Stomach (tissue), 9 donors: ENCODE measurements around the gene RNF149. TPM values are rescaled to one million over a fixed set of nuclear protein-coding genes. Genes with fewer than 3 reads are reported as not detected.
A peak's percentile ranks its signal among the peaks of the same experiment; 100 is the strongest.
"Not testable (repeated sequence)": the region's sequence is repeated elsewhere in the genome, so short reads cannot be mapped to it uniquely, and the experiment has no call there.

ENCODE experiments used
- DNase-seq, 2 donors: peaks; one replicate each; pipeline versions ENCODE4 v3.0.0 to v3.0.0-alpha.2; 2013 to 2019
- H3K27ac ChIP-seq, 5 donors: fragments of 200-600 bp in 4 of 5; sonication (generic) in 4 of 5; one replicate each; pipeline ENCODE4 v1.5.1; 2013 to 2019; ENCODE audit warnings: mild to moderate bottlenecking in 1 of 5, moderate library complexity in 1 of 5
- H3K27me3 ChIP-seq, 3 donors: fragments of 200-600 bp; sonication (generic); one replicate each; pipeline ENCODE4 v1.5.1; 2017 to 2019; ENCODE audit warnings: mixed run types in 1 of 3
- H3K36me3 ChIP-seq, 4 donors: fragments of 200-600 bp; sonication (generic); 1 replicate in 3 of 4; 2 replicates in 1 of 4; pipeline ENCODE4 v1.5.1; 2016 to 2019
- H3K4me1 ChIP-seq, 4 donors: fragments of 200-600 bp; sonication (generic); one replicate each; pipeline ENCODE4 v1.5.1; 2016 to 2019
- H3K4me3 ChIP-seq, 4 donors: fragments of 200-600 bp; sonication (generic) in 3 of 4; one replicate each; pipeline ENCODE4 v1.5.1; 2016 to 2019; ENCODE audit warnings: mild to moderate bottlenecking in 1 of 4
- H3K9me3 ChIP-seq, 4 donors: fragments of 200-600 bp; sonication (generic); one replicate each; pipeline ENCODE4 v1.5.1; 2016 to 2019
- CTCF ChIP-seq, 7 experiments: fragments of 450-650 bp in 4 of 7; fragments of 200-600 bp in 3 of 7; sonication (generic) in 3 of 7; IDR thresholded peaks; one replicate each; pipeline ENCODE4 v1.5.1; 2016 to 2019; ENCODE audit warnings: antibody characterized with exemption in 7 of 7, control low read depth in 2 of 7, mild to moderate bottlenecking in 1 of 7
- EP300 ChIP-seq: sonication (generic); formaldehyde crosslinking; IDR thresholded peaks from one replicate; pipeline ENCODE4 v1.6.1; 2017; ENCODE audit warnings: antibody characterized with exemption
- POLR2A ChIP-seq, 4 donors: fragments of 450-650 bp; IDR thresholded peaks; one replicate each; pipeline ENCODE4 v1.6.1; 2016; ENCODE audit warnings: antibody characterized with exemption in 4 of 4, control low read depth in 2 of 4, mild to moderate bottlenecking in 1 of 4, moderate library complexity in 1 of 4
- POLR2AphosphoS5 ChIP-seq, 3 donors: sonication (generic); formaldehyde crosslinking; IDR thresholded peaks; one replicate each; pipeline ENCODE4 v1.6.1; 2016; ENCODE audit warnings: antibody characterized with exemption in 3 of 3
- WGBS, 5 donors: extraction: QIAGEN DNeasy Blood & Tissue Kit in 3 of 5; methylation state at CpG; one replicate each; pipeline versions ENCODE4 v1.1.5 to v1.1.7; 2013 to 2018; 5-methylcytosine and 5-hydroxymethylcytosine counted together
- intact Hi-C: fragments of 100-400 bp; cut with DNase I; formaldehyde crosslinking; loops from one replicate; pipeline ENCODE4 v1.15.1; 2023; ENCODE audit warnings: low total_unique reads
- polyA plus RNA-seq, 3 donors: library from polyadenylated mRNA; stranded (reverse); fragments of 200-250 nt; gene quantifications; one replicate each; pipeline ENCODE4 v1.2.3, GENCODE V29; 2013
- total RNA-seq, 5 donors: library from RNA; depleted of rRNA; stranded (reverse); fragments of >200 nt; gene quantifications; one replicate each; pipeline versions ENCODE4 v1.1.0 to v1.2.3, GENCODE V29; 2014 to 2016
- donor health status: healthy with polysubstance abuse.
- donor health status: Bipolar disorder and iron deficiency.
- donor health status: healthy.

RNF149 gene
- total and polyA plus RNA-seq, 8 donors: 14.8 to 154 (median 35.1) TPM

- WGBS, 5 donors: 47 to 66% (median 54%) methylated on average over 4 of the region's 4 CpGs
- H3K36me3 ChIP-seq: no peaks in the 10 kb centered on the region
- TF ChIP-seq POLR2AphosphoS5 (IDR thresholded peaks at IDR 0.05): no peak
- no peak for TF ChIP-seq POLR2A (IDR thresholded peaks at IDR 0.05)
- TF ChIP-seq EP300: no peak
- TF ChIP-seq CTCF (IDR thresholded peaks at IDR 0.05): no peak
Observed at GRCh38 chr2:101329026-101329425, 20.5 kb upstream of the RNF149 start.

DNA sequence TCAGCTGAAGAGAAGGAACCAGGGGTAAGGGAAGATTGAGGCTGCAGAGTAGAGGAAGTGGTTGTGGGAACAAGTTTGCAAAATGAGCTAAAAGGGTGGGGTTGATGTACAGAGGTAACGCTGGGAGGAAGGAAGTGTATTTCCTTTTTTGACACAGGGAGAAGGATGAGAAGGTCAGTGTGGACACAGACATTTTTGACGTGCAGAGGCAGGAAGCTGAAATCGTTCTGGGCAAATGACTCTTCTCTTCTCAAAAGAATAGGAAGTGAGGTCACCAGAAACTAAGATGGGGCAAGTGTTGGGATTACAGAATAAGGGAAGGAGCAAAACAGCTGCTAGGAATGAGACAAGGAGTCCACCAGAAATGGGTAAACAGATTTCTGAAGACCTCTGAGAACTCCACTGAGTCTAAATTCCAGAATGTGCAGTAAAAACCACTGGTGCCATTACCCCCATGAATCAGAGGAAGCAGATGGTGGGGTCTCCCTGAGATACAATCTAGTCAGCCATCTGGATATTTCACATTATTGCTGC is 20.0 kb upstream of the RNF149 start:
- intact Hi-C loops: no loop called here
- Histone ChIP-seq H3K9me3 (peaks cover 0 to 8% (median 2%) of the 10 kb centered on the region in 4 donors), H3K4me1 (peaks cover 8 to 44% (median 14%) of the 10 kb centered on the region in 4 donors), H3K36me3 (no peaks in the 10 kb centered on the region), H3K4me3 (no peak overlapping the region), H3K27ac (peak overlapping the region; percentile 44 to 87 (median 53)), H3K27me3 (no peaks in the 10 kb centered on the region)
- no peak for TF ChIP-seq EP300
- TF ChIP-seq POLR2AphosphoS5 (IDR thresholded peaks at IDR 0.05): peak in 2 of 3 donors; percentile 68 to 78
- WGBS, 5 donors: 13 to 27% (median 22%) methylated on average over 3 of the region's 3 CpGs
- peak in 1 of 2 donors; percentile 67 for DNase-seq

More at GRCh38 chr2:101329026-101329425, 20.5 kb upstream of the RNF149 start:
- Histone ChIP-seq H3K27ac (peak overlapping the region in 4 of 5 donors; percentile 44 to 87 (median 66)), H3K4me3 (no peak overlapping the region), H3K27me3 (no peaks in the 10 kb centered on the region), H3K4me1 (peaks cover 8 to 44% (median 14%) of the 10 kb centered on the region in 4 donors), H3K9me3 (peaks cover 0 to 8% (median 2%) of the 10 kb centered on the region in 4 donors)
- intact Hi-C loops: no loop called here
- DNase-seq: no peak

DNA sequence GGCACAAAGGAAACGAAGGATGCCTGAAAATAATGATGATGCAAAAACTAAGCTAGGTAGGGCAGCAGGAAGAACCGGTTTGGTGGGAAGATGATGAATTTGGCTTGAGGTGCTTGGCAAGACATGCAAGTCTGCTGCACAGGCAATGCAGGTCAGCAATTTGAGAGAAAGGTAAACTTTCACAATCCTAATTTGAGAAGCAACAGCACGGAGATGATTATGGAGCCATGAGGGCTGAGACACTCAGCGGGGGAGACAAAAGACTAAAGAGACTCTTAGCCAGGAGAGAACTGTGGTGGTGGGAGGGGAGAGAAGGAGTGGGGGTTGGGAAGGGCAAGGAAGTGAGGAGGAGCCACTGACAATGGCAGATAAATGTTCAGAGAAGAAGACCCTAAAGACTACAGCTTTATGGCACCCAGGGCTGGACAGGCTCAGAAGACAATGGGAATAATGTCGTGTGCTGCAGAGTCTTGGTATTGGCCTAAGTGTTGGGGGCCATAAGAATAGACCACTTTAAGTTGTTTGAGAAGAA is 19.4 kb upstream of the RNF149 start:
- peak; percentile 84 to 87 for DNase-seq
- 36 to 48% (median 38%) methylated on average over 5 of the region's 5 CpGs for WGBS, 5 donors
- TF ChIP-seq POLR2A (IDR thresholded peaks at IDR 0.05): no peak
- TF ChIP-seq EP300: no peak
- TF ChIP-seq CTCF (IDR thresholded peaks at IDR 0.05): no peak
- peak in 2 of 3 donors; percentile 77 to 79 for TF ChIP-seq POLR2AphosphoS5 (IDR thresholded peaks at IDR 0.05)
- H3K27me3 ChIP-seq: no peaks in the 10 kb centered on the region
- peak overlapping the region; percentile 26 to 87 (median 65) for H3K27ac ChIP-seq
- no peak overlapping the region for H3K4me3 ChIP-seq
- H3K4me1 ChIP-seq: peaks cover 8 to 44% (median 14%) of the 10 kb centered on the region in 4 donors
- peaks cover 0 to 8% (median 2%) of the 10 kb centered on the region in 4 donors for H3K9me3 ChIP-seq
- no peaks in the 10 kb centered on the region for H3K36me3 ChIP-seq
- intact Hi-C loops: no loop called here

- H3K4me1 ChIP-seq: peaks cover 4 to 34% (median 12%) of the 10 kb centered on the region in 4 donors
- no peak for TF ChIP-seq POLR2AphosphoS5 (IDR thresholded peaks at IDR 0.05)
- no peak for TF ChIP-seq POLR2A (IDR thresholded peaks at IDR 0.05)
- TF ChIP-seq CTCF (IDR thresholded peaks at IDR 0.05): no peak
- TF ChIP-seq EP300: no peak
- H3K27me3 ChIP-seq: no peaks in the 10 kb centered on the region
- WGBS, 5 donors: 87 to 95% (median 91%) methylated on average over 1 of the region's 1 CpG
- H3K36me3 ChIP-seq: no peaks in the 10 kb centered on the region
- peaks cover 0 to 8% (median 2%) of the 10 kb centered on the region in 4 donors for H3K9me3 ChIP-seq
- H3K27ac ChIP-seq: no peak overlapping the region
- H3K4me3 ChIP-seq: no peak overlapping the region
- no peak for DNase-seq
- intact Hi-C loops: no loop called here
Observed at GRCh38 chr2:101325425-101325824, 16.9 kb upstream of the RNF149 start.

GRCh38 chr2:101316568-101316967 is 8.1 kb upstream of the RNF149 start:
- H3K4me1 ChIP-seq, DNase-seq, H3K27me3 ChIP-seq, H3K36me3 ChIP-seq, H3K4me3 ChIP-seq, H3K27ac ChIP-seq, H3K9me3 ChIP-seq, intact Hi-C loops: not testable (repeated sequence)
- 86 to 92% (median 89%) methylated on average over 4 to 6 of the region's 6 CpGs for WGBS, 5 donors
